ENCODE results near the gene ITPRIPL2.

DNA sequence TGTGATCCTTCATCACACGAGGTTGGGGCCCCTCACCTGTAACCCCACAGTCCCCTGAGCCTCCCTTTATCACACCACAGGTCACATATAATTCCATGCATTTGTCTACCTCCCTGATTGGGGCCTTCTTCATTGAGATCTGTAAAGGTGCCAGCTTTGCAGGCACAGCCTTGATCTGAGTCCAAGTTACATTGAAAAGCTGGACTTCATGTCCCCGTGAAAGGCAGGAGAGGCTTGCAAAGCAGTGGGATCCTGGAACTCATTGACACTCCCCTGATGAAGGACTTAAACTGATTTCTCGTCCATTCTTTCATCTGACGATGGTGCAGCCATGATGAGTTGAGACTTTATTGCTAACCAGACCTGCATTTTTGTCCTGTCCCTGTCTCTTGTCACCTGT, 50.5 kb downstream of the ITPRIPL2 start:
- TF ChIP-seq, protein P1, sequence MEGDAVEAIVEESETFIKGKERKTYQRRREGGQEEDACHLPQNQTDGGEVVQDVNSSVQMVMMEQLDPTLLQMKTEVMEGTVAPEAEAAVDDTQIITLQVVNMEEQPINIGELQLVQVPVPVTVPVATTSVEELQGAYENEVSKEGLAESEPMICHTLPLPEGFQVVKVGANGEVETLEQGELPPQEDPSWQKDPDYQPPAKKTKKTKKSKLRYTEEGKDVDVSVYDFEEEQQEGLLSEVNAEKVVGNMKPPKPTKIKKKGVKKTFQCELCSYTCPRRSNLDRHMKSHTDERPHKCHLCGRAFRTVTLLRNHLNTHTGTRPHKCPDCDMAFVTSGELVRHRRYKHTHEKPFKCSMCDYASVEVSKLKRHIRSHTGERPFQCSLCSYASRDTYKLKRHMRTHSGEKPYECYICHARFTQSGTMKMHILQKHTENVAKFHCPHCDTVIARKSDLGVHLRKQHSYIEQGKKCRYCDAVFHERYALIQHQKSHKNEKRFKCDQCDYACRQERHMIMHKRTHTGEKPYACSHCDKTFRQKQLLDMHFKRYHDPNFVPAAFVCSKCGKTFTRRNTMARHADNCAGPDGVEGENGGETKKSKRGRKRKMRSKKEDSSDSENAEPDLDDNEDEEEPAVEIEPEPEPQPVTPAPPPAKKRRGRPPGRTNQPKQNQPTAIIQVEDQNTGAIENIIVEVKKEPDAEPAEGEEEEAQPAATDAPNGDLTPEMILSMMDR (IDR thresholded peaks at IDR 0.05), result no peak
- no peak for TF ChIP-seq POLR2A (IDR thresholded peaks at IDR 0.05)

Measured in testis (tissue), 2 donors.